ENCODE measurements around the gene A3GALT2.
A peak's percentile ranks its signal among the peaks of the same experiment; 100 is the strongest.

The A3GALT2 gene

DNA sequence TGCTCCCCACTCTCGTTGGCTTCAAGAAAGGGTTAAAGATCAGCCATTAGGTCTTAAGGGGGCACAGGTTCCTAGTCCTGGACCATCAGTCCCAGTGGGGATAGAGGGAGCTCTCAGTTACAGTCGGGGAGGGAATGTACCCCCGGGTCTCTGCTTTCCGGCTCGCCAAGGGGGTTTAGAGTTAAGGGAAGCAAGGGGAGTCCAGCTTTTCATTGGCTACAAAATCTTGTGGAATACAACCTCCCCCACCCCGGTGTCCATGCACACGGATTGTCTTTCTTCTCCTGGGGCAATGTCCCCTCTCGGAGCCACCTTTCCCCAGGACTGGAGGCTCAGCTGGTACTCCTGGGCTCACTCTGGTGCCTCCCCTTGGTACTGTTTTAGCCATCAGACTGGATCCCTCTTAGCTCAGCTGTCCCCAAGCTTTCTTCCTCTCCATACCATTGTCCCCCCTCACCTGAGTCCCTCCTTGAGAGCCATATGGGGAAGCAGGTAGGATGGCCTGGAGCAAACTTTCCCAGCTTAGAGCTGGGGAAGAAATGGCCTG is at the start of gene A3GALT2:
Gene A3GALT2 (minus strand): TSS at position 480 of the 547 bp plus-strand sequence. CDS start 0 bp downstream, at position 480.
- DNase-seq = no peak

GRCh38 chr1:33370301-33370700 is 49.4 kb upstream of the A3GALT2 start:
- DNase-seq = no peak

- DNase-seq = no peak
These were observed 48.9 kb upstream of the A3GALT2 start for GRCh38 chr1:33369764-33370163.

GRCh38 chr1:33369081-33369480 is 48.2 kb upstream of the A3GALT2 start:
- DNase-seq = no peak

DNA sequence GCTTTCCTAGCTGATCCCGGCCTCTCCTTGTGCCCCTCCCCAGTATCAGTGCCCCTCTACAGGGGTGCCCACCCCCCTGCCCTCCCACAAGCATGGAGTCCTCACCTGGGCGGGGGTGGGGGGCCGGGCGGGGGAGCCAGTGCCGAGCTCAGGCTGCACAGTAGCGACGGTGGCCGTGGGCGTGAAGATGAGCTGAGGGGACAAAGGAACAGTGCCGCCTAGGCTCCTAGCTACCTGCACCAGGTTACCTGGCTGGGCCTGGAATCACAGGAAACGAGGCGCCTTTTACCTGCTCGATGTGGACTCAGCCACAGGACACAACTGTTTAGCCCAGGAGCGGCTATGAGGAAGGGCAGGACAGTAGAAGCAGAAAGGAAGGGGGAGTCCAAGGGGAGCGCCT is 47.5 kb upstream of the A3GALT2 start:
- no peak for DNase-seq

DNA sequence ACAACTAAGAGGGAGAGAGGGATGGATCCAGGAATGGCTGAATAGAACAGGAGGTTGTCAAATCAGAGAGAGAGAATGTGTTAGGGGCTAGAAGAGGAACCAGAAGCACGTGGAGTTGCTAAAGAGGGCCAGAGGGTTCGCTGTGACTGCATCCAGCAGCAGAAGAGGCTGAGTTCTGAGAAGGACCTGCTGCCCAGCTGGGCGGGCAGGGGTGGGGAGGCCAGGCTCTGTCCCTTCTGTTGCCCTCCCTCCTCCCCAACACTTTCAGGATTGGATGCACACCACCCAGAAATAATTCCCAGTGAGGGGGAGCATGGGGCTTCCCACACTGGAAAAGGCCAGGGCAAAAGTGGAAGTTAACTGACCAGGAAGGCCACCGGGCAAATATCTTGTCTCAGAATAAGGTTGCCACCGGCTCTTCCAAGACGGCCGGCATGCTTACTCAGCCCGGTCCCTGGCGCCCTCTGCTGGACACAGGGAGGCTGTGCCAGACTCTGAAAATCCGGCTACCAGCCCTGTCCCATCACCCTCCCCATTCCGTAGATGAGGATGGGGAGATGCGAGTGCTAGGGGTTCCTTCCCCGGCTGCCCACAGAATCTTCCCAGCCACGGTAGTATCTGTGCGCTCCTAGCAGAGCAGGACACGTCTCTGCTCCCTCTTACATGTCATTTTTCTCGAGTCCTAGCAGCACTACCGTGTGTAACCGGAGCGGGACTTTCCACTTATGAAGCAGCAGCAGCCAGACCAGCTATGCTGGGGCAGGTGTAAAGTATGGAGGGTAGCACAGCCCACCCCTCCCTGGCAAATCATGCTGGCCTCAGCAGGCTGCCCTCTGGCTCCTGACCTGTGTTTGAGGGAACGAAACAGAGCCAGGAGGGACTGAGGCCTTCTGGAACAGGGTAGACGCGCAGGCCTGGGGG is 46.8 kb upstream of the A3GALT2 start:
- DNase-seq = peak; percentile 79

DNA sequence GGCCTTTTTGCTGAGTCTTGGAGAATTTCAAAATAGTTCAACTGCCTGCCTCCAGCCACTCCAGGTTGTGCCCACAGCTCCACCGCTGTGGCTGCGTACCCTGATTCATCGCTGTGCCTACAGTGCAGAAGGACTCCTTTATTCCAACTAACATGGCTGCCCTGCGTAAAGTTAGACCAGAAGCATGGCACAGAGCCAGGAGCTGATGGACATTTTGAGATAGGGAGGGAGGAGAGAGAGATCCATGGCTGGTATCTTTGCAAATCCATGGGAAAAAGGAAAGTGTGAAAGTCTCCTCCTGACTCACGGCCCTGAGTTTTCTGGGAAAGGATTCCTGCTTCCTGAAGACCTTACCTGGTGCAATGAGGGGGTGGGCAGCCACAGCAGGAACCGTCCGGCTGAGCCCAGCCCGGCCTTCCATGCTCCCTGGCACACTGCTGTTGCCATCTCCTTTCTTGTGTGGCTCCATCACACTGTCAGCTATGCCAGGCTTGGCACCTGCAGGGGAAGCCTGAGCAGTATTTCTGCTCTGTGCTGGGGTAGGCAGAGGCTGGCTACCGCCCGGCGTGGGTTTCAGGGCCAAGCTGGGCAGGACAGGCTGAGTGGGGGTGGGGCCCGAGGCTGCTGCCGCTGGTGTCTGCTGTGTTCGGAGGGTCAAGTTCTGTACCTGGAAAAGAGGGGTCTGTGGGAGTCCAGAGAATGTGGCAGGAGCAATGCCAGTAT is 46.0 kb upstream of the A3GALT2 start:
- DNase-seq = no peak

GRCh38 chr1:33365560-33365997 is 44.7 kb upstream of the A3GALT2 start:
- no peak for DNase-seq

DNA sequence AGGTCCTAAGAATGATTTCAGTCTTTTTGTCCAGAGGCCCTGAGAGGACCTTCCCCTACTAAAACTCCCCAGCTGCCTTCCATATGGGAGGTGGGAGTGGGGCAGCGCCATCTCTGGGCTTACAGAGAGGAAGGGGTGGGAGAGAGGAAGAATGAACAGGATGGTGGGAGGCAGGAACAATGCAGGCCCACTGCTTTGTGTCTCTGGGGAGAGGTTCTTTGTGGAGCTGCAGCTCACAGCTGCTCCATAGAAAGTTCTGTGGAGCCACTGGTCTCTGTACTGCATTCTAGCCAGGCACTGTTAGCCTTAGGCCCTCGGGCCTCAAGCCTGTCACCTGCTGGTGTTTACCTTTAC is 43.6 kb upstream of the A3GALT2 start:
- DNase-seq = no peak

- DNase-seq = no peak
These were observed 42.6 kb upstream of the A3GALT2 start for GRCh38 chr1:33363470-33363861.

GRCh38 chr1:33363021-33363420 is 42.1 kb upstream of the A3GALT2 start:
- no peak for DNase-seq

DNA sequence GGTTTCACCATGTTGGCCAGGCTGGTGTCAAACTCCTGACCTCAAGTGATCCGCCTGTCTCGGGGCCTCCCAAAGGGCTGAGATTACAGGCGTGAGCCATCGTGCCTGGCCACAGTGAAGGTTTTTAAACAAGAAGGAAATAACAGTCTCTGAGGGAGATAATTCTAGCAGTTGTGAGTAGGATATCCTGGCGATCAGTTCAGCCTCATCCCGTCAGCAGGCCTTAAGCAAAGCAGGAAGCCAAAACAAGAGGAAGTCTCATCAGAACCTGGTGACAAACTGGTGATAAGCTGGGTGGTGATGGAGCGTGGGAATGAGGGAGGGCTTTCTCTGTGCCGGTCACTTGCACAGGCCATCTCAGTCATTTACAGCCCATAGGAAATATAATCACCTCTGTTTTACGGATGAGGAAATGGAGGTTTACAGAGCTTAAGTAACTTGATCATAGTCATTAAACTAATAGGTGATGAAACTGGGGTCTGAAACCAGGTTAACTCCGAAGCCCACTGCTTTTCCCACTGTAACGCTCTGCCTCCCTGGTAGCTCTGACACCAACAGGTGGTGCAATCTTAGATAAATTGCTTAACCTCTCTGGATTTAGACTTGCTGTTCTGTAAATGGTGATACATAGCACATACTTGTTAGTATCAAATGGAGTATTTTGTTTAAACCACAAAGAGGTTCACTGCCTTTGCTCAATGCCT is 40.8 kb upstream of the A3GALT2 start:
- no peak for DNase-seq

- no peak for DNase-seq
These were observed 39.5 kb upstream of the A3GALT2 start for GRCh38 chr1:33360367-33360766.

DNA sequence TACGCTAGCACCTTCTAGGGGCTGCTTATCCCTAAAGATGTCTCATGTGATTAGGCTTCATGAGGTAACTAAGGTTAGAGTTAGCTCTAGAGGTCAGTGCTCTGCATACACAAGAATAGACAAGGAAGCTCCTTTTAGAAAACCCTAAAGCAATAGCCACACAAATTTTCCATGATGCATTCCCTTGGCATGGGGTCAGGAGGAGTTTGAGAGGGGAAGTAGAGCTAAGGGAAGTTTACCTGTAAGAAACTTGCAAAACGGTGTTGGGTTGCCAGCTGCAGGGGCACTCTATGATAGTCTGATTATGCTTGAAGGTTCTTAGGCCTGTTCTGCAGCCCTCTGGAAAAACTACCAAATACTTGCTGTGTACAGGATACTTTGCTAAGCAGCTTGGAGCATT is 39.0 kb upstream of the A3GALT2 start:
- DNase-seq = no peak

GRCh38 chr1:33358795-33359503 is 38.1 kb upstream of the A3GALT2 start:
- no peak for DNase-seq

DNA sequence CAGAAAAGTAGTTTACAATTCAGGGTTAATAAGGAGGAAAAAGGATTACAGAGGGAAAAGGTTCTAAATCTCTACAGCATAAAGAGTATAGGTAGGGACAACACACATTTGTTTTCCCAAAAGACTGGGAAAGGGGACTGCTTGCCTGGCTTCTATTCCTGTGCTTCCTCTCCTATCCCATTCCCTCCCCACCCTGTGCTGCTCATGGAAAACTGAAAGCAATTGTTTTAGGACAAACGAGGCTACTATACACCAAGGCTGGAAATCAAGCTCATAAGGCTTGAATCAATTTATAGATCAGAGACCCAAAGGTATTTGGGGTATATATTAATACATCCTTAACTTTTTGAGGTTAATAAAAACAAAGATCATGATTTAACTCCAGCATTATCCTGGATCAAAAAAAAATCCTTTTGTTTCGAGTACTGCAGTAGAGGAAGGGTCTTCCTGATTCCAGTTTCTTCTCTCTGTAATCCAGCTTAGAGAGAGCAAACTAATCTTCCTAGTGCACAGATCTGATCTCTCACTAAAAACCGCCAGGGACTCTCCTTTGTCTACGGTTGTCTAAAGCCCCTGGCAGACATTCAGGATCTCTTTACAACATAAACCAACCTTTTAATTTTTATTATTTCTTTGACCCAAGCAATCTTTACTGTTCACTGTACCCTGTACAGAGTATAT is 37.4 kb upstream of the A3GALT2 start:
- no peak for DNase-seq

DNA sequence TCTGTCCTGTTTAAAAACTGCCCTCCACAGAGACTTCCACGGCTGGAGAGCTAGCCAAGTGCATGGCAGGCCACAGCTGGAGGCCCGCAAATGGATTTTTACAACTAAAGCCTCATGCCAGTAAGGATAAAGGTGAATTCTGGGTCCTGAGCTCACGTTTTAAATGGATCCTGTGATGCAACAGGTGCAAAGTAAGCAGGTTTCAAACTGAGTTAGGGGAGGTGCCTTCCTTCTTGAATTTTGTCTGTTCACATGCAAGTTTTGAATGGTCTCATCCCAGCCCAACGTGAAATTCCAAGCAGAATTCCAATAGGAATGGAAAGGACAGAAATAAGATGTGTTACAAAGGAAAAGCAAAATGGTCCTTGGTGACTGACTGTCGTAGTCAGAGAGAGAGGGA is 36.2 kb upstream of the A3GALT2 start:
- no peak for DNase-seq

GRCh38 chr1:33354707-33355316 is 33.9 kb upstream of the A3GALT2 start:
- DNase-seq = no peak

DNA sequence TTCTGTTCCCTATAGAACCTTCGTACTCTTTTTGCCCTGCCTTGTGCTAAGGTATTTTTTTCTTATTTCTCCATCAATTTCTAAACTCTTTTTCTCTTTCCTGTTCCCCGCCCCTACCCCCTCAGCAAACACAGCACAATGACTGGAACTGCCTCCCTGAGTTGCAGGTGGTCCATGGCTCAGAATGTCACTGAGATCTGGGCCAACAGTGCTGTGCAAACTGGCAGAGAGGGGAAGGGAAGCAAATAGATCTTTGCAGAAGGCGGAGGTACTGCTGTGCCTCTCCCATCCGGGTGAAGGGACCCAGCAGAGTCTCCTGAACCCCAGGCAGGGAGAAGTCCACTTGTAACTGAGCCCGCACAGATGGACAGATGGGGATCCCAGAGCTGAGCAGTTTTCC is 32.6 kb upstream of the A3GALT2 start:
- DNase-seq = no peak

GRCh38 chr1:33351281-33351660 is 30.4 kb upstream of the A3GALT2 start:
- DNase-seq = no peak

DNA sequence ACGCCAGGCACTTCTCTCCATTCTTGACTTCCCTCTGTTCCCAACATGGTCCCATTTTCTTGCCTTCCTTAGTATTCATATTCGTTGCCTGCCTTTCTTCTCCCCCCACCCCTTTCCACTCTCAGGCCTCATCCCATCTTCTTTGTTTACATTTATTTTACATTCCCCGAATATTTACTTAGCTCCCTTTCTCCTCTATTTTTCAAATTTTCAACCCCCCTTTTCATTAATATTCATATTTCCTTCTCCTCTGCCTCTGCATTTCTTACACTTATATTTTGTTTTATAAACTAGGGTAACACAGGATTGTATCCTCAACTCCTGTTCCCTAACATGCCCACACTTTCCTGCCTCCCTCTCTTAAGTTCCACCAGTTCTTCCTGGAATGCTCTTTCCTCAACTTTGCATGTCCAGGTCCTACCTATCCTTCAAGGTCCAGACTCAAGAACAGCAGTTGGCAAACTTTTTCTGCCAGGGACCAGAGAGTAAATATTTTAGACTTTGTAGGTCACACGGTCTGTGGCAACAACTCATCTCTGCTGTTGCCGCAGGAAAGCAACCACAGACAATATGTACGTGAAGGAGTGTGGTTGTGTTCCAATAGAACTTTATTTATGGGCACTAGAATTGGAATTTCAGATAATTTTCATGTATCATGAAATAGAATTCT is 29.8 kb upstream of the A3GALT2 start:
- DNase-seq = no peak
